GM12874 (cell line): ENCODE results near the gene TGFBR3.

Experiments
- CTCF ChIP-seq: IDR thresholded peaks from 2 replicates; pipeline ENCODE4 v1.5.1; 2011; ENCODE audit warnings: low read depth, mild to moderate bottlenecking, control low read depth, low read length, moderate library complexity; ENCODE audit not compliant: insufficient read depth

Gene TGFBR3

GRCh38 chr1:91846007-91846638 is 39.8 kb downstream of the TGFBR3 start:
- no peak for TF ChIP-seq CTCF

- no peak for TF ChIP-seq CTCF
Measured at GRCh38 chr1:91844862-91845528, 41.0 kb downstream of the TGFBR3 start.

- no peak for TF ChIP-seq CTCF
Measured at GRCh38 chr1:91843843-91844242, 42.1 kb downstream of the TGFBR3 start.

GRCh38 chr1:91842563-91842962 is 43.4 kb downstream of the TGFBR3 start:
- TF ChIP-seq CTCF: no peak

- TF ChIP-seq CTCF: no peak
Measured at GRCh38 chr1:91842056-91842455, 43.9 kb downstream of the TGFBR3 start.

- no peak for TF ChIP-seq CTCF
Measured at GRCh38 chr1:91836331-91837040, 49.5 kb downstream of the TGFBR3 start.

GRCh38 chr1:91835087-91835521 is 50.8 kb downstream of the TGFBR3 start:
- no peak for TF ChIP-seq CTCF
